ENCODE results near the gene CHD9NB.
"Not testable (repeated sequence)": the region's sequence is repeated elsewhere in the genome, so short reads cannot be mapped to it uniquely, and the experiment has no call there.

CHD9NB gene

GRCh38 chr16:53055541-53056391 lies 3.1 kb upstream of the CHD9NB start:
- peak; percentile 39 to 42 (median 42) for DNase-seq

GRCh38 chr16:53054670-53055485 lies 2.2 kb upstream of the CHD9NB start, which contains the start of gene CHD9:
CHD9 (plus strand) TSS chr16:53054991; CDS start chr16:53156090, 101,099 bp downstream.
- DNase-seq = peak; percentile 89 to 94 (median 94)

- DNase-seq = peak in 2 of 3 donors; percentile 28 to 42
Observed at GRCh38 chr16:53053967-53054669, 1.4 kb upstream of the CHD9NB start.

GRCh38 chr16:53051255-53051654 lies 1.4 kb downstream of the CHD9NB start:
- DNase-seq = not testable (repeated sequence)

- no peak for DNase-seq
Observed at GRCh38 chr16:53048139-53048915, 4.4 kb downstream of the CHD9NB start.

- DNase-seq = not testable (repeated sequence)
Observed at GRCh38 chr16:53047515-53047914, 5.2 kb downstream of the CHD9NB start.

- no peak for DNase-seq
Observed at GRCh38 chr16:53045341-53046220, 7.1 kb downstream of the CHD9NB start.

GRCh38 chr16:53043986-53044601 lies 8.6 kb downstream of the CHD9NB start:
- no peak for DNase-seq

GRCh38 chr16:53043428-53043831 lies 9.3 kb downstream of the CHD9NB start:
- no peak for DNase-seq

- no peak for DNase-seq
Observed at GRCh38 chr16:53042235-53042701, 10.4 kb downstream of the CHD9NB start.

- no peak for DNase-seq
Observed at GRCh38 chr16:53041320-53042051, 11.2 kb downstream of the CHD9NB start.

- no peak for DNase-seq
Observed at GRCh38 chr16:53040788-53041187, 11.9 kb downstream of the CHD9NB start.

- DNase-seq = not testable (repeated sequence)
Observed at GRCh38 chr16:53036711-53037110, 16.0 kb downstream of the CHD9NB start.

GRCh38 chr16:53036066-53036465 lies 16.6 kb downstream of the CHD9NB start:
- DNase-seq = no peak

- no peak for DNase-seq
Observed at GRCh38 chr16:53035176-53035942, 17.3 kb downstream of the CHD9NB start.

GRCh38 chr16:53034306-53034705 lies 18.4 kb downstream of the CHD9NB start:
- DNase-seq = no peak

GRCh38 chr16:53031323-53031942 lies 21.3 kb downstream of the CHD9NB start:
- no peak for DNase-seq

GRCh38 chr16:53029971-53030370 lies 22.7 kb downstream of the CHD9NB start:
- no peak for DNase-seq

- peak in 2 of 3 donors; percentile 30 to 45 for DNase-seq
Observed at GRCh38 chr16:53024045-53024444, 28.7 kb downstream of the CHD9NB start.

Data from suppressor macrophage treated with lipopolysaccharide for 1 hour (primary cell).